PC-9 (cell line): Measurements from ENCODE around the gene PSME3IP1. TPM values are rescaled to one million over a fixed set of nuclear protein-coding genes. Genes with fewer than 3 reads are reported as not detected.

Experiments
- BruUV-seq: library from RNA; stranded (reverse); fragments of 400-500 nt; replicated peaks from 2 replicates; lab custom pipeline; 2021; lab: Mats Ljungman, UMichigan
- CTCF ChIA-PET: fragments of 300-600 bp; sonication (Branson Sonifier 250); formaldehyde crosslinking; loops from one replicate; lab custom pipeline; 2022; ENCODE audit warnings: antibody characterized with exemption; lab: Charles Lee
- POLR2A ChIA-PET: fragments of 300-600 bp; sonication (Branson Sonifier 250); formaldehyde crosslinking; loops from one replicate; lab custom pipeline; 2022; ENCODE audit warnings: antibody characterized with exemption; ENCODE audit not compliant: unreplicated experiment; lab: Charles Lee
- DNase-seq, 2 experiments: peaks; one replicate each; pipeline versions ENCODE4 v3.0.0 to v3.0.0-alpha.2; 2015 to 2022; ENCODE audit warnings: mixed read lengths in 1 of 2
- H2AFZ ChIP-seq: fragments of 200-600 bp; sonication (generic); 2 replicates; pipeline ENCODE4 v1.8.1; 2017; ENCODE audit warnings: antibody characterized with exemption
- H3F3A ChIP-seq: fragments of 200-600 bp; sonication (generic); 2 replicates; pipeline ENCODE4 v1.8.1; 2017; ENCODE audit warnings: antibody characterized with exemption, mild to moderate bottlenecking, low read depth; ENCODE audit not compliant: insufficient read depth
- H3K27ac ChIP-seq: fragments of 200-600 bp; sonication (generic); 2 replicates; pipeline ENCODE4 v1.6.1; 2016; ENCODE audit warnings: mixed run types
- H3K27me3 ChIP-seq: fragments of 200-600 bp; sonication (generic); 2 replicates; pipeline ENCODE4 v1.6.1; 2016; ENCODE audit warnings: low read depth, mixed run types; ENCODE audit not compliant: insufficient read depth
- H3K36me3 ChIP-seq: fragments of 200-600 bp; sonication (generic); 2 replicates; pipeline ENCODE4 v1.6.1; 2016; ENCODE audit warnings: low read depth, mixed run types
- H3K4me1 ChIP-seq: fragments of 200-600 bp; sonication (generic); replicated peaks from 2 replicates; pipeline ENCODE4 v1.6.1; 2016; ENCODE audit warnings: mixed run types; ENCODE audit not compliant: insufficient read depth
- H3K4me2 ChIP-seq: fragments of 200-600 bp; sonication (generic); 2 replicates; pipeline ENCODE4 v1.6.1; 2017; ENCODE audit warnings: mixed run types
- H3K4me3 ChIP-seq: fragments of 200-600 bp; sonication (generic); 2 replicates; pipeline ENCODE4 v1.6.1; 2016; ENCODE audit warnings: mixed run types
- H3K79me2 ChIP-seq: fragments of 200-600 bp; sonication (generic); 2 replicates; pipeline ENCODE4 v1.6.1; 2017; ENCODE audit warnings: low read depth, mixed run types
- H3K9me2 ChIP-seq: fragments of 200-600 bp; sonication (generic); 2 replicates; pipeline ENCODE4 v1.8.1; 2017; ENCODE audit warnings: mild to moderate bottlenecking; ENCODE audit not compliant: insufficient read depth
- H3K9me3 ChIP-seq: fragments of 200-600 bp; sonication (generic); 2 replicates; pipeline ENCODE4 v1.8.1; 2016; ENCODE audit warnings: low read depth; ENCODE audit not compliant: insufficient read depth
- H4K20me1 ChIP-seq: fragments of 200-600 bp; sonication (generic); 2 replicates; pipeline ENCODE4 v1.8.1; 2017; ENCODE audit not compliant: insufficient read depth
- CTCF ChIP-seq: fragments of 200-600 bp; sonication (generic); conservative IDR thresholded peaks from 2 replicates; pipeline ENCODE4 v1.6.1; 2017; ENCODE audit warnings: mixed run types, antibody characterized with exemption, mild to moderate bottlenecking, moderate library complexity
- EZH2 ChIP-seq: fragments of 200-600 bp; sonication (generic); IDR thresholded peaks from 2 replicates; pipeline ENCODE4 v1.8.0; 2017; ENCODE audit warnings: antibody characterized with exemption, low read depth
- intact Hi-C: fragments of 100-400 bp; cut with micrococcal nuclease; formaldehyde crosslinking; loops from one replicate; pipeline ENCODE4 v1.10.0; 2022; ENCODE audit not compliant: unreplicated experiment
- total RNA-seq: library from RNA; stranded (reverse); gene quantifications from 2 replicates; pipeline ENCODE4 v1.2.3, GENCODE V29; 2021

The PSME3IP1 gene
- total RNA-seq, 1 experiment from 2014 or later = 121 TPM

DNA sequence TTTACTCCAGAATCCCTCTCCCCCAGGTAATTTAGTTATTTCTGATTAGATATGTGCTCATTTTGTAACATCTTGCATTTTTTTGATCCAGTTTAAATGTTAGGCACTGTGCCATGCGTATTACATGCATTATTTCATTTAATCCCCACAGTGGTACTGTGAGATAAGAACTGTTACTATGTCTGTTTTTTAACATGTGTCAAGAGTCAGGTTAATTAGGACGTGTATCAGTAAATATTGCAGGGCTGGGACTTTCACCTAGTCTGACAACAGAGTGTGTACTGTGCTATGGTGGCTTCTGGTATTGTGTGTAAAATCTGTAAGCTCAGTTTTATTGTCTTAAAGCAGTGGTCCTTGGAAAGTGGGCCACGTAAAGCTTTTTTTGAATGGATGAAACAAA lies 10.9 kb upstream of the PSME3IP1 start:
- Histone ChIP-seq H3K79me2 (peaks cover 59% of the 10 kb centered on the region), H3K36me3 (0 out of 2 replicates have a peak, but pooled peaks cover 5% of the 10 kb centered on the region), H3K27me3 (no peaks in the 10 kb centered on the region), H4K20me1 (no peaks in the 10 kb centered on the region), H3F3A (peaks cover 23% of the 10 kb centered on the region), H3K27ac (no peak overlapping the region), H3K9me2 (no peaks in the 10 kb centered on the region), H3K4me3 (no peak overlapping the region), H3K4me2 (no peak overlapping the region), H3K4me1 (peaks cover 35% of the 10 kb centered on the region), H2AFZ (no peak overlapping the region), H3K9me3 (no peaks in the 10 kb centered on the region)
- ChIA-PET CTCF (no interaction called here), POLR2A (interaction anchor here (0.7 kb wide), 1 partner anchor 11 kb away, joined by 4 read pairs; the partner anchor contains the start of gene PSME3IP1)
- DNase-seq = no peak
- TF ChIP-seq CTCF (no peak), EZH2 (no peak)
- BruUV-seq = no TSS peak
- intact Hi-C loops = no loop called here

GRCh38 chr16:57196286-57196685 lies 10.4 kb upstream of the PSME3IP1 start:
- Histone ChIP-seq H3F3A (peaks cover 28% of the 10 kb centered on the region), H3K4me3 (no peak overlapping the region), H3K79me2 (peaks cover 64% of the 10 kb centered on the region), H3K27me3 (no peaks in the 10 kb centered on the region), H3K4me1 (peaks cover 40% of the 10 kb centered on the region), H3K9me3 (no peaks in the 10 kb centered on the region), H3K27ac (no peak overlapping the region), H3K36me3 (0 out of 2 replicates have a peak, but pooled peaks cover 5% of the 10 kb centered on the region), H4K20me1 (no peaks in the 10 kb centered on the region), H2AFZ (no peak overlapping the region), H3K4me2 (no peak overlapping the region), H3K9me2 (no peaks in the 10 kb centered on the region)
- no TSS peak for BruUV-seq
- ChIA-PET POLR2A (no interaction called here), CTCF (no interaction called here)
- DNase-seq = no peak
- intact Hi-C loops = no loop called here
- TF ChIP-seq CTCF (no peak), EZH2 (no peak)

DNA sequence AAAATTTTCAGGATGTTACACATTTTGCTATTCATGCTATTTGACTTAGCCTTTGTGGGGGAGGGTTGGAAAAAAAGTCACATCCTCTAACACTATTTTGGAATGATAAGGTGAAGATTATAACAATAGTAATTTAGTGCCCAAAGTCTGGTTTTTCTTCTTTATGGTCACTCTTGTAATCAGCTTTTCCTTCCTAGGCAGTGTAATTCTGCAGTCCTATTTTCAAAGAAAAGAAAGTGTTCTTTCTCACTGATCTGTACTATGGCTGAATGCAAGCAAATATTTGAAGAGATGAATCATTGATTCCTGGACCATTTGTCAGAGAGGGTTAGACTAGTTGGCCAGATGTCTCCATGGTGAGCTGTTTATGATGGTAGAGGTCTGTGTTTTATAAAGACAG lies 8.7 kb upstream of the PSME3IP1 start:
- peak overlapping the region; percentile 19; the same call in 1 of the 2 replicates for H3K4me3 ChIP-seq
- BruUV-seq = no TSS peak

More for the DNA sequence above, 8.7 kb upstream of the PSME3IP1 start:
- Histone ChIP-seq H3K27ac (peak overlapping the region; percentile 70), H3K9me3 (no peaks in the 10 kb centered on the region), H3K4me1 (peaks cover 56% of the 10 kb centered on the region), H3K36me3 (0 out of 2 replicates have a peak, but pooled peaks cover 5% of the 10 kb centered on the region), H3K4me2 (peak overlapping the region; percentile 56), H3K9me2 (no peaks in the 10 kb centered on the region), H2AFZ (no peak overlapping the region), H3F3A (peaks cover 45% of the 10 kb centered on the region), H3K27me3 (no peaks in the 10 kb centered on the region), H4K20me1 (no peaks in the 10 kb centered on the region), H3K79me2 (peaks cover 82% of the 10 kb centered on the region)
- CTCF ChIA-PET = interaction anchor here (0.6 kb wide), 1 partner anchor 109 kb away, joined by 3 read pairs; no protein-coding TSS in a partner anchor
- intact Hi-C loops = no loop called here
- POLR2A ChIA-PET = interaction anchor here (0.5 to 1.4 kb wide), 6 partner anchors 9 to 224 kb away, joined by 3 to 12 read pairs (median 4); partner anchors contain the start of genes PSME3IP1 and RSPRY1
- DNase-seq = peak; percentile 25 to 91
- TF ChIP-seq EZH2 = no peak
- no peak for TF ChIP-seq CTCF
